Natural killer cell (primary cell): Measurements from ENCODE around the gene SIAH2. TPM values are rescaled to one million over a fixed set of nuclear protein-coding genes. Genes with fewer than 3 reads are reported as not detected.

Experiments
- ATAC-seq, 3 donors: fragments of 150-1000 bp in 2 of 3; fragments of 200-7000 bp in 1 of 3; cut with Tn5 transposase; 1 replicate in 1 of 3; 2 replicates in 2 of 3; pipeline ENCODE4 v1.10.0; 2021; ENCODE audit warnings: mild to moderate bottlenecking in 2 of 3, moderate library complexity in 2 of 3
- DNase-seq, 2 donors: peaks; one replicate each; pipeline versions ENCODE4 v3.0.0 to v3.0.0-alpha.2; 2013 to 2021; ENCODE audit warnings: mixed read lengths in 1 of 2
- H3K27ac ChIP-seq: one replicate; pipeline ENCODE4 v1.5.1; 2013; ENCODE audit warnings: mild to moderate bottlenecking, low read length
- H3K27me3 ChIP-seq: one replicate; pipeline ENCODE4 v1.6.1; 2013; ENCODE audit warnings: low read length; ENCODE audit not compliant: control insufficient read depth, insufficient read depth
- H3K36me3 ChIP-seq: one replicate; pipeline ENCODE4 v1.6.1; 2013; ENCODE audit warnings: low read length; ENCODE audit not compliant: control insufficient read depth, insufficient read depth
- H3K4me1 ChIP-seq: one replicate; pipeline ENCODE4 v1.6.1; 2013; ENCODE audit warnings: low read length; ENCODE audit not compliant: control insufficient read depth, insufficient read depth
- H3K4me3 ChIP-seq: one replicate; pipeline ENCODE4 v1.5.1; 2013; ENCODE audit warnings: low read length
- H3K9me3 ChIP-seq: one replicate; pipeline ENCODE4 v1.6.1; 2013; ENCODE audit warnings: low read length; ENCODE audit not compliant: control insufficient read depth, insufficient read depth
- H3K27ac Mint-ChIP-seq, 2 donors: one replicate each; pipeline ENCODE4 v1.8.0; 2022; ENCODE audit warnings: mild to moderate bottlenecking in 2 of 2, mixed read lengths in 2 of 2, moderate library complexity in 1 of 2
- H3K27me3 Mint-ChIP-seq, 2 donors: one replicate each; pipeline ENCODE4 v1.8.0; 2022; ENCODE audit warnings: low read depth in 2 of 2, mixed read lengths in 2 of 2
- H3K36me3 Mint-ChIP-seq: one replicate; pipeline ENCODE4 v1.8.0; 2022; ENCODE audit warnings: mixed read lengths
- H3K4me1 Mint-ChIP-seq, 2 donors: one replicate each; pipeline ENCODE4 v1.8.0; 2022; ENCODE audit warnings: mixed read lengths in 2 of 2
- H3K4me3 Mint-ChIP-seq: one replicate; pipeline ENCODE4 v1.8.0; 2022; ENCODE audit warnings: mild to moderate bottlenecking, moderate library complexity, mixed read lengths
- H3K9me3 Mint-ChIP-seq, 2 donors: one replicate each; pipeline ENCODE4 v1.8.0; 2022; ENCODE audit warnings: mixed read lengths in 2 of 2
- CTCF ChIP-seq: fragments of 200-600 bp; IDR thresholded peaks from one replicate; pipeline ENCODE4 v1.8.0; 2022; ENCODE audit warnings: antibody characterized with exemption
- WGBS: methylation state at CpG from one replicate; pipeline ENCODE4 v1.1.7; 2013; ENCODE audit warnings: missing lambda C conversion rate; ENCODE audit not compliant: insufficient coverage; 5-methylcytosine and 5-hydroxymethylcytosine counted together
- intact Hi-C: fragments of 100-400 bp; cut with micrococcal nuclease; formaldehyde crosslinking; loops from one replicate; pipeline ENCODE4 v1.14.2; 2022
- total RNA-seq, 4 donors: library from RNA; stranded (reverse); fragments of 120-200 nt in 1 of 4; gene quantifications; one replicate each; pipeline versions ENCODE4 v1.2.3 to v1.2.4, GENCODE V29; 2013 to 2022

The SIAH2 gene
- total RNA-seq, 3 donors from 2014 or later (not counting 1 experiment from before 2014, with no cell fraction given) = 22.7 to 25.7 (median 23.8) TPM

DNA sequence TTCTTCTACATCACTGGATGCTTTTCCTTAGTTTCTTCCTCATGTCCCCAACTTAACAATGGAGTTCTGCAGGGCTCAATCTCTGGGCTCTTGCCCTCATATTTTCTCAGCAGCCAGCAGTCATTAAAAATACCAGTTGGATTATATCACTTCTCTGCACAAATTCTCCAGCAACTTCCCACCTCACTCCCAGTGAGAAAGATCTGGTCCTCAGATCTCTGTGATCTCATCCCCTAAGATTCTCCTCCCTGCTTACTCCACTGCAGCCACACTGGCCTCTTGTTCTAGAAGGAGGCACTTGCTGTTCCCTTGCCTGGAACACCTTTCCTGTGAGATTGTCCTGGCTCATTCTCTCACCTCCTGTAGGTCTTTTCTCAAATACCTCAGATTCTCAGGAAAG, 65.3 kb downstream of the SIAH2 start:
- H3K36me3 Mint-ChIP-seq = no peaks in the 10 kb centered on the region
- no peaks in the 10 kb centered on the region for H3K27me3 Mint-ChIP-seq
- ATAC-seq (no peak), DNase-seq (no peak)
- intact Hi-C loops = no loop called here
- H3K4me1 Mint-ChIP-seq = peaks cover 3 to 8% of the 10 kb centered on the region in 2 donors
- H3K4me1 ChIP-seq = peaks cover 3% of the 10 kb centered on the region
- H3K9me3 ChIP-seq = no peaks in the 10 kb centered on the region
- no peak overlapping the region for H3K27ac Mint-ChIP-seq
- H3K36me3 ChIP-seq = no peaks in the 10 kb centered on the region
- no peaks in the 10 kb centered on the region for H3K9me3 Mint-ChIP-seq
- TF ChIP-seq CTCF = no peak
- no peak overlapping the region for H3K4me3 Mint-ChIP-seq
- H3K27ac ChIP-seq = no peak overlapping the region
- no peaks in the 10 kb centered on the region for H3K27me3 ChIP-seq
- no peak overlapping the region for H3K4me3 ChIP-seq

- H3K36me3 Mint-ChIP-seq = no peaks in the 10 kb centered on the region
- no peaks in the 10 kb centered on the region for H3K9me3 ChIP-seq
- intact Hi-C loops = no loop called here
- no peaks in the 10 kb centered on the region for H3K4me1 ChIP-seq
- H3K27me3 ChIP-seq = no peaks in the 10 kb centered on the region
- DNase-seq (no peak), ATAC-seq (no peak)
- 100% methylated on average over 2 of the region's 2 CpGs for WGBS
- no peaks in the 10 kb centered on the region for H3K36me3 ChIP-seq
- no peak overlapping the region for H3K4me3 ChIP-seq
- H3K27me3 Mint-ChIP-seq = no peaks in the 10 kb centered on the region
- no peak for TF ChIP-seq CTCF
- no peaks in the 10 kb centered on the region for H3K9me3 Mint-ChIP-seq
- no peak overlapping the region for H3K27ac ChIP-seq
- H3K4me3 Mint-ChIP-seq = no peak overlapping the region
- no peak overlapping the region for H3K27ac Mint-ChIP-seq
- no peaks in the 10 kb centered on the region for H3K4me1 Mint-ChIP-seq
Measured at GRCh38 chr3:150691414-150692040, 71.4 kb downstream of the SIAH2 start.

Other genes with a start within 250 kb of the SIAH2 start
- 100 to 1,000 TPM in 1 of 3 donors, 10 to 100 TPM in 2; 91.1 to 106 (median 94.9) TPM for gene SERP1, start 216.7 kb downstream of the SIAH2 start, total RNA-seq
- 100 to 1,000 TPM; 102 to 124 (median 108) TPM for gene EIF2A, start 216.4 kb downstream of the SIAH2 start, total RNA-seq
- 100 to 1,000 TPM; 121 to 142 (median 133) TPM for gene SELENOT, start 159.8 kb downstream of the SIAH2 start, total RNA-seq
- gene ERICH6, start 59.2 kb downstream of the SIAH2 start, total RNA-seq = 1 to 10 TPM in 2 of 3 donors, under 1 TPM in 1; 0.35 to 3.7 (median 3.6) TPM
- not detected for gene MINDY4B, start 142.3 kb upstream of the SIAH2 start, total RNA-seq
- not detected for gene CLRN1, start 209.6 kb upstream of the SIAH2 start, total RNA-seq